NCI-H2227 (cell line): ENCODE measurements around the gene ZNF708.
"Not testable (repeated sequence)": the region's sequence is repeated elsewhere in the genome, so short reads cannot be mapped to it uniquely, and the experiment has no call there.

ENCODE experiments used
- DNase-seq: peaks from one replicate; lab custom pipeline; 2025; ENCODE audit not compliant: unreplicated experiment; lab: John Stamatoyannopoulos, UW

ZNF708 gene

GRCh38 chr19:21260164-21260847 is 68.9 kb downstream of the ZNF708 start:
- DNase-seq, result no peak

- DNase-seq, result not testable (repeated sequence)
These were observed 69.6 kb downstream of the ZNF708 start for GRCh38 chr19:21259421-21260124.

GRCh38 chr19:21256722-21257121 is 72.5 kb downstream of the ZNF708 start:
- no peak for DNase-seq
